Measurements from ENCODE around the gene C10orf62. TPM values are rescaled to one million over a fixed set of nuclear protein-coding genes. Genes with fewer than 3 reads are reported as not detected.

Gene C10orf62
- total RNA-seq, 1 donor from 2014 or later: under 0.01 TPM

GRCh38 chr10:97547271-97547600 is 42.3 kb upstream of the C10orf62 start:
- FAIRE-seq: no peak
- DNase-seq (ENCODE audit: low read depth): no peak
- Histone ChIP-seq H3K4me3 (ENCODE audit: low read depth, low read length) (no peak overlapping the region), H3K27me3 (ENCODE audit: control insufficient read depth, insufficient read depth, low read length) (no peaks in the 10 kb centered on the region), H3K36me3 (ENCODE audit: control insufficient read depth, insufficient read depth, low read length) (no peaks in the 10 kb centered on the region)
- TF ChIP-seq CTCF (IDR thresholded peaks at IDR 0.05; ENCODE audit: insufficient read depth, low read length, severe bottlenecking): no peak

- H3K36me3 ChIP-seq (ENCODE audit: control insufficient read depth, insufficient read depth, low read length): no peaks in the 10 kb centered on the region
- FAIRE-seq: no peak
- TF ChIP-seq CTCF (IDR thresholded peaks at IDR 0.05; ENCODE audit: insufficient read depth, low read length, severe bottlenecking): no peak
- DNase-seq (ENCODE audit: low read depth): no peak
- no peaks in the 10 kb centered on the region for H3K27me3 ChIP-seq (ENCODE audit: control insufficient read depth, insufficient read depth, low read length)
- H3K4me3 ChIP-seq (ENCODE audit: low read depth, low read length): no peak overlapping the region
These were observed 41.6 kb upstream of the C10orf62 start for GRCh38 chr10:97547962-97548361.

- DNase-seq (ENCODE audit: low read depth): no peak
- no peak overlapping the region for H3K4me3 ChIP-seq (ENCODE audit: low read depth, low read length)
- TF ChIP-seq CTCF (IDR thresholded peaks at IDR 0.05; ENCODE audit: insufficient read depth, low read length, severe bottlenecking): no peak
- H3K27me3 ChIP-seq (ENCODE audit: control insufficient read depth, insufficient read depth, low read length): no peaks in the 10 kb centered on the region
- no peak for FAIRE-seq
- H3K36me3 ChIP-seq (ENCODE audit: control insufficient read depth, insufficient read depth, low read length): no peaks in the 10 kb centered on the region
These were observed 40.6 kb upstream of the C10orf62 start for GRCh38 chr10:97548828-97549455.

- Histone ChIP-seq H3K4me3 (ENCODE audit: low read depth, low read length) (no peak overlapping the region), H3K27me3 (ENCODE audit: control insufficient read depth, insufficient read depth, low read length) (no peaks in the 10 kb centered on the region), H3K36me3 (ENCODE audit: control insufficient read depth, insufficient read depth, low read length) (no peaks in the 10 kb centered on the region)
- TF ChIP-seq CTCF (IDR thresholded peaks at IDR 0.05; ENCODE audit: insufficient read depth, low read length, severe bottlenecking): no peak
- FAIRE-seq (no peak), DNase-seq (ENCODE audit: low read depth) (peak; percentile 60)
These were observed 39.8 kb upstream of the C10orf62 start for GRCh38 chr10:97549587-97550322.

GRCh38 chr10:97550336-97551149 is 39.0 kb upstream of the C10orf62 start:
- H3K4me3 ChIP-seq (ENCODE audit: low read depth, low read length): no peak overlapping the region
- no peak for DNase-seq (ENCODE audit: low read depth)
- TF ChIP-seq CTCF (IDR thresholded peaks at IDR 0.05; ENCODE audit: insufficient read depth, low read length, severe bottlenecking): no peak
- H3K27me3 ChIP-seq (ENCODE audit: control insufficient read depth, insufficient read depth, low read length): no peaks in the 10 kb centered on the region
- FAIRE-seq: peak; percentile 83
- no peaks in the 10 kb centered on the region for H3K36me3 ChIP-seq (ENCODE audit: control insufficient read depth, insufficient read depth, low read length)
